ENCODE results near the gene SLC22A5. TPM values are rescaled to one million over a fixed set of nuclear protein-coding genes. Genes with fewer than 3 reads are reported as not detected.
A peak's percentile ranks its signal among the peaks of the same experiment; 100 is the strongest.

Gene SLC22A5
- total RNA-seq (ENCODE audit: unreplicated experiment): 1.2 TPM
- long read RNA-seq, partial matches to known transcripts: 0 of 1 reads
- long read RNA-seq, other reads (novel, unspliced or antisense): 0 of 1 reads

GRCh38 chr5:132369474-132370180 is at the start of gene SLC22A5:
SLC22A5 (plus strand) TSS chr5:132369710; CDS start chr5:132369973, 263 bp downstream.
- Mint-ChIP-seq H3K4me1 (ENCODE audit: unreplicated experiment) (peaks cover 3% of the 10 kb centered on the region), H3K4me3 (ENCODE audit: unreplicated experiment) (peak within 1 kb of the TSS; percentile 86), H3K36me3 (ENCODE audit: low read depth, unreplicated experiment) (no peaks in the 10 kb centered on the region), H3K27ac (ENCODE audit: unreplicated experiment) (no peak within 1 kb of the TSS), H3K27me3 (ENCODE audit: unreplicated experiment) (peaks cover 6% of the 10 kb centered on the region), H3K9me3 (ENCODE audit: unreplicated experiment) (no peaks in the 10 kb centered on the region)
- TF ChIP-seq CTCF (IDR thresholded peaks at IDR 0.05; ENCODE audit: unreplicated experiment): no peak
- peak; percentile 59 for DNase-seq (ENCODE audit: low spot score)

GRCh38 chr5:132319975-132320374 is 49.5 kb upstream of the SLC22A5 start:
- no peak for DNase-seq (ENCODE audit: low spot score)
- Mint-ChIP-seq H3K27ac (ENCODE audit: unreplicated experiment) (no peak overlapping the region), H3K4me3 (ENCODE audit: unreplicated experiment) (no peak overlapping the region), H3K36me3 (ENCODE audit: low read depth, unreplicated experiment) (no peaks in the 10 kb centered on the region), H3K4me1 (ENCODE audit: unreplicated experiment) (peaks cover 17% of the 10 kb centered on the region), H3K27me3 (ENCODE audit: unreplicated experiment) (peaks cover 2% of the 10 kb centered on the region), H3K9me3 (ENCODE audit: unreplicated experiment) (no peaks in the 10 kb centered on the region)
- no peak for TF ChIP-seq CTCF (IDR thresholded peaks at IDR 0.05; ENCODE audit: unreplicated experiment)

GRCh38 chr5:132321109-132321721 is 48.3 kb upstream of the SLC22A5 start:
- no peak for TF ChIP-seq CTCF (IDR thresholded peaks at IDR 0.05; ENCODE audit: unreplicated experiment)
- Mint-ChIP-seq H3K4me1 (ENCODE audit: unreplicated experiment) (peaks cover 13% of the 10 kb centered on the region), H3K27ac (ENCODE audit: unreplicated experiment) (no peak overlapping the region), H3K9me3 (ENCODE audit: unreplicated experiment) (no peaks in the 10 kb centered on the region), H3K4me3 (ENCODE audit: unreplicated experiment) (no peak overlapping the region), H3K36me3 (ENCODE audit: low read depth, unreplicated experiment) (no peaks in the 10 kb centered on the region), H3K27me3 (ENCODE audit: unreplicated experiment) (peaks cover 2% of the 10 kb centered on the region)
- DNase-seq (ENCODE audit: low spot score): no peak

- Mint-ChIP-seq H3K27me3 (ENCODE audit: unreplicated experiment) (peaks cover 2% of the 10 kb centered on the region), H3K4me1 (ENCODE audit: unreplicated experiment) (peaks cover 11% of the 10 kb centered on the region), H3K4me3 (ENCODE audit: unreplicated experiment) (peak overlapping the region; percentile 6), H3K36me3 (ENCODE audit: low read depth, unreplicated experiment) (no peaks in the 10 kb centered on the region), H3K27ac (ENCODE audit: unreplicated experiment) (peak overlapping the region; percentile 4), H3K9me3 (ENCODE audit: unreplicated experiment) (no peaks in the 10 kb centered on the region)
- TF ChIP-seq CTCF (IDR thresholded peaks at IDR 0.05; ENCODE audit: unreplicated experiment): no peak
- peak; percentile 17 for DNase-seq (ENCODE audit: low spot score)
Measured at GRCh38 chr5:132322266-132322665, 47.2 kb upstream of the SLC22A5 start.

- DNase-seq (ENCODE audit: low spot score): no peak
- no peak overlapping the region for H3K4me3 Mint-ChIP-seq (ENCODE audit: unreplicated experiment)
- TF ChIP-seq CTCF (IDR thresholded peaks at IDR 0.05; ENCODE audit: unreplicated experiment): no peak
- peaks cover 2% of the 10 kb centered on the region for H3K27me3 Mint-ChIP-seq (ENCODE audit: unreplicated experiment)
- H3K27ac Mint-ChIP-seq (ENCODE audit: unreplicated experiment): no peak overlapping the region
- H3K36me3 Mint-ChIP-seq (ENCODE audit: low read depth, unreplicated experiment): no peaks in the 10 kb centered on the region
- peaks cover 11% of the 10 kb centered on the region for H3K4me1 Mint-ChIP-seq (ENCODE audit: unreplicated experiment)
- H3K9me3 Mint-ChIP-seq (ENCODE audit: unreplicated experiment): no peaks in the 10 kb centered on the region
Measured at GRCh38 chr5:132323202-132323601, 46.3 kb upstream of the SLC22A5 start.

Data from endothelial cell (in vitro differentiated cells).